Measurements from ENCODE around the gene LCE3D.
"Not testable (repeated sequence)": the region's sequence is repeated elsewhere in the genome, so short reads cannot be mapped to it uniquely, and the experiment has no call there.

Gene LCE3D, protein sequence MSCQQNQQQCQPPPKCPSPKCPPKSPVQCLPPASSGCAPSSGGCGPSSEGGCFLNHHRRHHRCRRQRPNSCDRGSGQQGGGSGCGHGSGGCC

DNA sequence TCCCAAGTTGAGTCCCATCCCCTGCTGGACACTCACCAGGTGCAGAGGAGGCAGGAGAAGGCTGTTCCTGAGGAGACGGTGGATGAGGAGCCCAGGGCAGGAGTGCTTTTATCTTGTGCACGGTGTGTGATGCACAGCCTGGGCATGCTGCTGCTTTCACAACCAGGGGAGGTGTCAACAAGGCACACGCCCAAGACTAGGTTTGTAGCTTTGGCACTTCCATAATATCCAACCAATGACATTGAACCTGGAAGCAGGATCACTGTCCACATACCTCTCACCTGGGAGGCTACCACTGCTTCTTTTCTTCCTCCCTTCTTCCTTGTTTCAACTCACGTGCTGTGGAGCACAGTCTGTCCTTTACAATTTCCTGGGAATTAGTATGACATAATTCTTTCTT lies at the start of gene LCE3D:
Gene LCE3D, minus strand, starts transcription at position 84 of the 400 bp plus-strand sequence. CDS start 580 bp downstream, outside the sequence.
- no peak for DNase-seq

DNA sequence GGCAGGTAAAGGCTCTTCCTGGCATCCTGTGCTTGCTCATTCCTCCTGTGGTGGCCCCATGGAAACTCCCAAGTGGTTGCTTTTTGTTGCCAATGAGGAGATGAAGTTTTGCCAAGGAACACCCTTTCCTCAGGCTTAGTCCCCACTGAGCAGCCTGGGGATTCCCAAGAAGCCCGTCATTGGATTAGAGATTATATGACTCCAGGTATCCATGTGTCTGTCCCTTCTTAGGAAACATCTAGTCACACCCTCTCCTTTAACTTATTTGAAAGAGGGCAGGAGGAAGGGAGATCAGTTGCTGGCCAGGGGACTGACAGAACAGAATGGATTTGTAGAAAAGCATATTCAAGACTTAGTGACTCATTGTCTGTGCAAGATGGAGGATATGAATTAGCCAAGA lies 46.4 kb upstream of the LCE3D start:
- DNase-seq, result no peak

GRCh38 chr1:152623203-152623844 lies 43.0 kb upstream of the LCE3D start:
- DNase-seq, result peak in 2 of 3 donors; percentile 9 to 34

DNA sequence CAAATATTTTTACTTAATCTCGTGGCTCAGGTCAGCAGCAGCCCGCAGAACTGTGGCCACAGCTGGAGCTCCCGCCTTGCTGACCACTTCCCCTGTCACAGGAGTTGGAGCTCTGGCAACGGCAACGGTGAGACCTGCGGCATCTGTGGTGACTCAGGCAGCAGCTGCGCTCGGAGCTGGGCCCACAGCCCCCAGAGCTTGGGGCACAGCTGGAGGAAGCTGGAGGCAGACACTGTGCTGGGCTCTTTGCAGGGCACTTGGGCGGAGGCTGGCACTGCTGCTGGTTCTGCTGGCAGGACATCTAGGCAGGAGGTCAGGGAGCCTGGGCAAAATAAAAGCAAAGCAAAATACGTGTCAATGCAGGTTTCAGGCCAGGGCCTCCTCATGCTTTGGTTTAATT lies 42.5 kb upstream of the LCE3D start, which contains the start of gene LCE3A:
Gene LCE3A, minus strand, starts transcription at position 301 of the 400 bp plus-strand sequence. Its CDS starts 0 bp downstream, at position 301.
- peak in 1 of 3 donors; percentile 5 for DNase-seq

GRCh38 chr1:152621993-152622392 lies 41.7 kb upstream of the LCE3D start:
- no peak for DNase-seq

GRCh38 chr1:152613511-152613910 lies 33.2 kb upstream of the LCE3D start, which contains the start of gene LCE3B:
LCE3B (plus strand) TSS chr1:152613811; CDS start chr1:152613811, 0 bp downstream.
- no peak for DNase-seq

- no peak for DNase-seq
These were observed 19.6 kb upstream of the LCE3D start, which contains the start of gene LCE3C for GRCh38 chr1:152599934-152600333. LCE3C (plus strand) TSS chr1:152600234; CDS start chr1:152600732, 498 bp downstream.

DNA sequence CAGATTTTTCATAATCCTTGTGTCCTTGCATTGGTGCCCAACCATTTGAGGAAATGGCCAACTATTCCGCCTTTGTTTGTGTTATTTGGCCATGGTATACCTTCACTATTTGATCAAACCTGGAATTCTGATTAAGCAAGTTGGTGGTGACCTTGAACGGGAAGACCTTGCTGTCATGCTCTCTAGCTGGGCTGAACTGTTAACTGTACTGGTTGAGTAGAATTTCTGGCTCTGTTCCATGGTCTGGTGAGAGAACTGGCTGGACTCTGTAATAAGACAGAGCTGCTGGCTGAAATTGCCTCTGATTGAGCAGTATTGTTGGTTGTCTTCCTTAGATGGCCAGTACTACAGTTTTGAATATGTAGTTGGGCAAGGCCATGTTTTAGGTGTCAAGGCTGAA lies 16.7 kb upstream of the LCE3D start:
- DNase-seq, result no peak

- DNase-seq, result no peak
These were observed 5.3 kb upstream of the LCE3D start for GRCh38 chr1:152585586-152585985.

- peak; percentile 4 to 31 (median 9) for DNase-seq
These were observed 2.3 kb upstream of the LCE3D start for GRCh38 chr1:152582647-152583046.

DNA sequence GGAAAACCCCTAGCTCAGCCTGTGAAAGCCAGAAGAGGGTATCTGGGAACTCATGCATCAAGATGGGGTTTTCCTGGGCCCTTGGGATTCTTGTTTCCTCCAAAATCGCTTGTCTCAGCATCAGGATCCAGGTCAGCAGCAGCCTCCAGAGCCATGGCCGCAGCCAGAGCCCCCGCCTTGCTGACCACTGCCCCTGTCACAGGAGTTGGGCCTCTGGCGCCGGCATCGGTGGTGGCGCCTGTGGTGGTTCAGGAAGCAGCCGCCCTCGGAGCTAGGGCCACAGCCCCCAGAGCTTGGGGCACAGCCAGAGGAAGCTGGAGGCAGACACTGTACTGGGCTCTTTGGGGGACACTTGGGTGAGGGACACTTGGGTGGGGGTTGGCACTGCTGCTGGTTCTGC lies 790 bp downstream of the LCE3D start:
- not testable (repeated sequence) for DNase-seq

DNA sequence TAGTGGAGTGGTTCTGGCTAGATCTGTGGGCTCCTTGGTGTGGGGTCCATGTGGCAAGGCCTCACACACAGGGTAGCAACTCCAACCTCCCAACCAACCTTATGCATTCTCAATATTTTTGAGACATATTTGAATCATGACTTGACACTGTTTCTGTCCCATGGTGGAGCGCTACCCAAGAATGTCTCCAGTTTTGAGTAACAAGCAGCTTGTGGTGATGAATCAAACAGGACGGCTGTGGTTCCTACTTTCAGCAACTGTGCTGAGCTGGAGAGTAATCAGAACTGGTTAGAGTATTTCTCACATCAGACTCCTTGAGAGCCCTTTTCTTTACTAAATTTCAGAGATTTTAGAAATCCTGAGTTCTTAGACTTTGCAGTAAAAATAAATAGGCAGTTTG lies 3.1 kb downstream of the LCE3D start:
- DNase-seq, result no peak

- no peak for DNase-seq
These were observed 13.6 kb downstream of the LCE3D start, which contains the start of gene LCE3E for GRCh38 chr1:152566681-152567080. LCE3E (minus strand) TSS chr1:152566780; CDS start chr1:152566208, 572 bp downstream.

- DNase-seq, result no peak
These were observed 14.6 kb downstream of the LCE3D start for GRCh38 chr1:152565535-152566215.

- DNase-seq, result no peak
These were observed 15.2 kb downstream of the LCE3D start for GRCh38 chr1:152565115-152565514.

GRCh38 chr1:152548358-152548757 lies 32.0 kb downstream of the LCE3D start:
- not testable (repeated sequence) for DNase-seq

GRCh38 chr1:152546704-152547103 lies 33.6 kb downstream of the LCE3D start:
- DNase-seq, result peak in 1 of 3 donors; percentile 4

- peak in 2 of 3 donors; percentile 19 to 28 for DNase-seq
These were observed 36.5 kb downstream of the LCE3D start for GRCh38 chr1:152543820-152544219.

GRCh38 chr1:152539901-152540300 lies 40.4 kb downstream of the LCE3D start:
- no peak for DNase-seq

DNA sequence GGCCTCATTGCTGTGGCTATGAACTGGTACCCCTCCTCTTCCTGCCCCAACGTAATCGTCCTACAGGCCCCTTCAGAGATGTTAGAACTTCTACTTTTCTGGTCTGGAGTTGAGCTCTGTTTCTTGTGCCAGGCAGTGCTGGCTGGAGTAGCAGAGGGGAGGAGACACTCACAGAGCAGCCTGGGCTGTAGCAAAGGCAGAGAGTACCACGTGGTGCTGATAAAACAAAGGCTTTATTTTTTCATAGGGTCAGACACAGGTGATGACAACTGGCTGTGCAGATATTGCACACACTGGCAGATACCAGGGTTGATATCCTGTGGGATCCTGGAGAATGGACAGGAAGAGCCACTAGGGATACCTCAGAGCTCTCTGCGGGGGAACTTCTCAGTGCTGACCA lies 42.8 kb downstream of the LCE3D start:
- DNase-seq, result no peak

DNA sequence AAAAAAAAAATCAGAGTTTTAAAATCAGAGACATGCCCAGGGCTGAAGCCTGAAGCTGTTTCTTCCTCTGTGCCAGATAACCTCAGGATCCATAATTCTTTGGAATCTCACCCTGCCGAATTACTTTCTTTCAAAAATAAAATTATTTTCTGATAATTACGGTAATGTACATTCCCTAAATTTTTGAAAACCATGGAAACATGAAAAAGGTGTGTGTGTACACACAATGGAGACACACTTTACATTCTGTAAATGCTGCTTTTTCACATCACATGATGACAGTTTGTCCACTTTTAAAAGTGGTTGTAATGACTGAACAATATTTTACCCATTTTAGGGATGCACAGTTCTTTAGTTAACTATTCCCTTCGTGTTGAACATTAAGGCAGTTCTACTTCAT lies 44.5 kb downstream of the LCE3D start:
- DNase-seq, result no peak

DNA sequence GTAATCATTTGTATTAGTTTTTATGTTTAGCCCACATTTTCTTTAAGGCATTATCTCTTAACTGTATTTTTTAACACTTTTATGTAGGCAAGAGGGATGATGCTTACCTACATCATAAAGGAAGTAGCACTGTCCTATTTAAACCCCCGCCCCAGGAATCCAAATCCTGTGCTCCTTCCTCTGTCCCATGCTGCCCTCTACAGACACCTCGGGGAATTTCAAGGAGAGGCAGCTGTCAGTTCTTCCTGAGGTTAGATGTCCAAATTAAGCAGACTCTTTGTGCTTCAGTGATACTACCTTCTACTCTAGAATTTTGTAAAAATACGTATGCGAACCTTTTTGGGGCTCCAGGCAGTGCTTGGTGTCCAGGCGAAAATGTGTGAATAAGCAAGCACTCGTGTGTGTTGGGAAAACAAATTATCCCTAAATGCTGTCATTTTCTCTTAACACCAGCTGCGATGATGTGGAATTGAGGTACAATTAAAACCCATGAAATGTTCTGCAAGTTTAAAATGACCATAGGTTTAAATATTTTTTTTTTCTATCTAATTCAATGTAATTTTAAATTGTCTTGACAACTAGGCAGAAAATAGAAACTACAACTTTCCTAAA lies 46.9 kb downstream of the LCE3D start:
- DNase-seq, result peak; percentile 66 to 76 (median 75)
